DOHH2 (cell line): Measurements from ENCODE around the gene RINL.

ENCODE experiments used
- EZH2phosphoT487 ChIP-seq: fragments of 200-600 bp; sonication (generic); IDR thresholded peaks from 2 replicates; pipeline ENCODE4 v1.6.1; 2017; ENCODE audit warnings: borderline replicate concordance, mild to moderate bottlenecking, antibody characterized with exemption, low read length, moderate library complexity, mixed read lengths
- TF ChIP-seq, protein P1 (sequence below): fragments of 200-600 bp; sonication (generic); IDR thresholded peaks from one replicate; pipeline ENCODE4 v1.5.1; 2014; ENCODE audit warnings: antibody characterized with exemption, mild to moderate bottlenecking, low read depth, low read length; ENCODE audit not compliant: poor library complexity, severe bottlenecking

DNA sequence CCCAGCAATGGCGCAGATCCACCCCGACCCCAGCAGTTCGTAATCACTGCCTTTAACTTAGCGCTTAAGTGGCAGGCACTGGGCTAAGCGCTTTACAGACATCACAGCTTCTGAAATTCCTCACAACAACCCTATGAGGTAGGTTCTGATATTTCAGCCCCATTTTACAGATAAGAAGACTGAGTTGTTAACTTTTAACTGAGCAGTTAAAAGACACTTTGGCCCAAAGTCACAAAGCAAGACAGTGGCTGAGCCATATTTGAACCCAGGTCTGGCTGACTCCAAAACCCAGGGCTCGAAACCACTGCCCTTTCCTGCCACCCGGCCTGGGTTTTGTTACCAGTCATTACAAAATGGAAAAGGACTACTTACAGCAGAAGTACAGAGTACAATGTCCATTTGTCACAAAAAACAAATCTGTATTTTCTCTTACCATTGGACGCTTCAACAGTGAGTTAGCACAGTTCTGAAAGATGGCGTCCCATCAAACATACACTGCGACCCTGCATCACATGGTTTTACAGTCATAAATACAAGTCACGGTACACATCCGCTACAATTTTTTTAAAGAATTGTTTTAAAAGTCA is 36.8 kb downstream of the RINL start:
- TF ChIP-seq, protein P1, sequence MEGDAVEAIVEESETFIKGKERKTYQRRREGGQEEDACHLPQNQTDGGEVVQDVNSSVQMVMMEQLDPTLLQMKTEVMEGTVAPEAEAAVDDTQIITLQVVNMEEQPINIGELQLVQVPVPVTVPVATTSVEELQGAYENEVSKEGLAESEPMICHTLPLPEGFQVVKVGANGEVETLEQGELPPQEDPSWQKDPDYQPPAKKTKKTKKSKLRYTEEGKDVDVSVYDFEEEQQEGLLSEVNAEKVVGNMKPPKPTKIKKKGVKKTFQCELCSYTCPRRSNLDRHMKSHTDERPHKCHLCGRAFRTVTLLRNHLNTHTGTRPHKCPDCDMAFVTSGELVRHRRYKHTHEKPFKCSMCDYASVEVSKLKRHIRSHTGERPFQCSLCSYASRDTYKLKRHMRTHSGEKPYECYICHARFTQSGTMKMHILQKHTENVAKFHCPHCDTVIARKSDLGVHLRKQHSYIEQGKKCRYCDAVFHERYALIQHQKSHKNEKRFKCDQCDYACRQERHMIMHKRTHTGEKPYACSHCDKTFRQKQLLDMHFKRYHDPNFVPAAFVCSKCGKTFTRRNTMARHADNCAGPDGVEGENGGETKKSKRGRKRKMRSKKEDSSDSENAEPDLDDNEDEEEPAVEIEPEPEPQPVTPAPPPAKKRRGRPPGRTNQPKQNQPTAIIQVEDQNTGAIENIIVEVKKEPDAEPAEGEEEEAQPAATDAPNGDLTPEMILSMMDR: no peak
- no peak for TF ChIP-seq EZH2phosphoT487
